ENCODE measurements around the gene IQCB1.
"Not testable (repeated sequence)": the region's sequence is repeated elsewhere in the genome, so short reads cannot be mapped to it uniquely, and the experiment has no call there.

Gene IQCB1

DNA sequence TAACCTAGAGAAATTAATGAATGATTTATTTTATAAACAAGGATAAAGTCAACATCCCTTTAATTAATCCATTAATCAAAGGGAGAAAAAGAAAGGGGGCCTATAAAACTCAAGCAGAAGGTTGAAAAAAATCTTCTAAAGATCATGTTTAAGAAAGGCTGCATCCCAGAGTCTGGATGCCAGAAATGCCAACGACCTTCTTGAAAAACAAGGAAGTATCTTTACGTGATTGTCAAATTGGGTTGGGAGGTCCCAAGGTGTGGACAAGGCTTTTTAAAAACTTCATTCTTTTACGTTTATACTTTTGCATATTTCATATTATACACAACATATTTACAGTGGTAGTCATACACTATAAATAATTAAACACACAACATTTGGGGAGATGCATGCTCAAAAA lies 86.9 kb downstream of the IQCB1 start:
- DNase-seq (ENCODE audit: low read depth): no peak

GRCh38 chr3:121743106-121743505 lies 91.8 kb downstream of the IQCB1 start:
- not testable (repeated sequence) for DNase-seq (ENCODE audit: low read depth)

DNA sequence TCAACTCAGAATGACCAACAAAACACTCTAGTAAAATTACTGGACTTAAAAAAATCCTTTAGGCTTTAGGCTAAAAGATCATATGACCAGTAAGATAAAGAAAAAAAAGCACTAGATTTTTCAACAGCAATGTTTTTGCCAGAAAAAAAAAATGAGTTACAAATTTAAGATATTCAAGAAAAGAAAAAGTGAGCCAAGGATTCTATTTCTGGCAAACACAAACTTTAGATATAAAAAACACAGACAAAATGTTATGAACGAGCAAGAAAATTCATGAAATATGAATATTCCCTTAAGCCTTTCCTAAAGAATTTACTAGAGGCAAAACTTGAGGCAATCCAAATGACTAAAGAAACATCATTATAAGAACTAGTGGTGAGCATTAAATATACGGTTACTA lies 94.0 kb downstream of the IQCB1 start:
- DNase-seq (ENCODE audit: low read depth): no peak

DNA sequence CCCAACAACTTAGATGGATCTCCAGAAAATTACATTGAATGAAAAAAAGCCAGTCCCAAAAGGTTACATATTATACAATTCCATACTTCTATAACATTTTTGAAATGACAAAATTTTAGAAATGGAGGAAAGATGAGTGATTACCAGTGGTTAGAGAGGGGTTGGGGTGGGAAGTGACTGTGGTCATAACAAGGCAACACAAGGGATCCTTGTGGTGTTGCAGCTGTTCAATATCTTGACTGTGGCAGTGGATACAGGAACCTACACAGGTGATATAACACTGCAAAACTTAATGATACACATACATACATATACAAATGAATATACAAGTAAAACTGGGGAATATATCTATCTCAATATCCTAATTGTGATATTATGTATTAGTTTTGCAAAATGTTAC lies 95.0 kb downstream of the IQCB1 start:
- no peak for DNase-seq (ENCODE audit: low read depth)

DNA sequence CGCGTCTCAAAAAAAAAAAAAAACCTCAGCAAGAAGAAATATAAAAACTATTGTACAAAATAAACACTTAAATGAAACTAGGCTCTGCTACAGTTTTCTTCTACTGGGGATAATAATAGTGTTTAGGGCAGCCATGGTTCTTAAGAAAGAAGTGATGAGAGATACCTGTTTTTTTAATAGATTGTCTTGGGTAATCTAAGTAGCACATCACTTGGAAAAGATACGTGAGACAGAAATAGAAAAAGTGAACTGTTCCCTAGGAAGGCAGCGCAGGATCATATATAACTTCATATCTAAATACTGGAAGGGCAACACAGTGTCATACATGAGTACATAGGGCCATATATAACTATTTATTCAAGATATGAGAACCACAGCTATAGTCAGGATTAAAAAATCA lies 97.2 kb downstream of the IQCB1 start:
- no peak for DNase-seq (ENCODE audit: low read depth)

- no peak for DNase-seq (ENCODE audit: low read depth)
Observed at GRCh38 chr3:121736112-121736511, 98.7 kb downstream of the IQCB1 start.

GRCh38 chr3:121735047-121735696 lies 99.7 kb downstream of the IQCB1 start:
- no peak for DNase-seq (ENCODE audit: low read depth)

DNA sequence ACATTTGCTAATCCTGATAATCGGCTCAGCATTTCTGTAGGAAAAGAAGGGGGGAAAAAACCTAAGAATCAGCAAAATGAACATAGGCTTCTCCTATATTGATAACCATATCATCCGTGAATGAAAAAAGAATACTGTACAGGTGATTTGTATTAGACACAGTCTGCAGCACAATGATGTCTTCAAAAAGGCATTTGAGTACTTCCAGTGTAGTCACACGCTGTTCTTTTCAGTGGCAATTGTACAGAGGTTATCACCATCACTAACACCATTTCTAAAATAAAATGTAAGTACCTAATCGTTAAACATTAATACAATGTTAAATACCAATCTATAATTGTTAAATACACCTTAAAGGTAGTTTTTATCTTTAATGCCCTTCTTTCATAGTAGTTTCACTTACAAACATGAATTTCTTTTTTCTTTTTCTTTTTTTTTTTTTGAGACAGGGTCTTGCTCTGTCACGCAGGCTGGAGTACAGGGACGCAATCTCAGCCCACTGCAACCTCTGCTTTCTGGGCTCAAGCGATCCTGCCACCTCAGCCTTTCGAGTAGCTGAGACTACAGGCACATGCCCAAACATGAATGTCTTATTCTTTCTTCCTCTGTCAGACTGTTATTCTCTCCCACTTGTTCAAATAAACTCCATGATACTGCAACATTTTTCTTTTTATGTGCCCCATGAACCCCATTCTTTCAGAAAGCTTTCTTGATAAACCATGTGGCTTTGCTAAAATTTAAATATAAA lies 103.7 kb downstream of the IQCB1 start:
- DNase-seq (ENCODE audit: low read depth): no peak

DNA sequence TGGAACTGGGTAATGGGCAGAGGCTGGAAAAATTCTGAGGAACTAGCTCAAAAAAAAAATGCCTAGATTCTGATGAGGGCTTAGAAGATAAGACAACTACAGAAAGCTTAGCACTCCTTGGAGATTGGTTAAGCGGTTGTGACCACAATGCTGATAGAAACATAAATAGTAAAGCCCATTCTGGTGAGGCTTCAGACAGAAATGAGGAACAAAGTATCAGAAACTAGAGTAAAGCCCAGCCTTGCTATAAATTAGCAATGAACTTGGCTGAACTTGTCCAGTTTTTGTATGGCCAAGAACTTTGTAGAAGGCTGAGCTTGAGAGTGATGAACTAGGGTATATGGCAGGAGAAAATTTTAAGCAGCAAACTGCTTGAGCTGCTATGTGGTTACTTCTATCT lies 110.7 kb downstream of the IQCB1 start:
- no peak for DNase-seq (ENCODE audit: low read depth)

DNA sequence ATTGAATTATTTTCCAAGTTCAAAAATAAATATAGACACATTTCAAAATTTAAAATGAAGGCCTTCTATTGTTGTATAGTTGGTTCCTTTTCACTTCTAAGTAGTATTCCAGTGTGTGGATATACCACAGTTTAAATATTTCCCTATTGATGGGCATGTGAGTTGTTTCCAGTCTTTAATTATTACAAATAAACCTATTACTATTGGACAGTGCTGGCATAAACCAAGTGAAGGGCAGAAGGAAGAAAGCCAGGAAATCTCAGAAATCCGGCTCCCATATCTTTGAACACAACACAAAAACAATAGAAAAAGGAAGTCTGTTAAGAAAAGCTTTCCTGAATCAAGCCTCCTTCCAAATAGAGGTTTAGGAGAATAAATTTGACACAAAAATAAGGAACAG lies 111.4 kb downstream of the IQCB1 start:
- no peak for DNase-seq (ENCODE audit: low read depth)

DNA sequence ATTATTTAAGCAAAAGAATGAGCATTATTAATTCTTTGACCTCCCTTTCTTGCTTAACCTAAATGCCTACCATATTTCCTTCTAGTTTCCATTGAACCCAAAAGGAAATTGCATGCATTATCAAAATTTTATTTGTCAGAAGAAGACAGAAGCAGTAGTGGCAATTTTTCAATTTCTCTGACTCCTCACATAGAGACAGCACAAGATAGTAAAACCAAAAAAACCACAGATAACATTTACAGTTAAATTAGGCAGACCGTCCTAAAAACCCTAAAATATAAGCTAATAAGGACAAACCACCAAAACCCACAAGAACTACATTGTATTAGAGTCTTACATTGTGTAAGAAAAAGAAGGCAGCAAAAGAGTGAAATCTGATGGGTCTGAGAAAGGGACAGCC lies 112.4 kb downstream of the IQCB1 start:
- no peak for DNase-seq (ENCODE audit: low read depth)

GRCh38 chr3:121720163-121720562 lies 114.7 kb downstream of the IQCB1 start:
- DNase-seq (ENCODE audit: low read depth): no peak

All from GM04504 (cell line).